DOHH2 (cell line): ENCODE data around the gene MARCHF3.

Source experiments
- EZH2phosphoT487 ChIP-seq: fragments of 200-600 bp; sonication (generic); IDR thresholded peaks from 2 replicates; pipeline ENCODE4 v1.6.1; 2017; ENCODE audit warnings: borderline replicate concordance, mild to moderate bottlenecking, antibody characterized with exemption, low read length, moderate library complexity, mixed read lengths
- TF ChIP-seq, protein P1 (sequence below): fragments of 200-600 bp; sonication (generic); IDR thresholded peaks from one replicate; pipeline ENCODE4 v1.5.1; 2014; ENCODE audit warnings: antibody characterized with exemption, mild to moderate bottlenecking, low read depth, low read length; ENCODE audit not compliant: poor library complexity, severe bottlenecking

DNA sequence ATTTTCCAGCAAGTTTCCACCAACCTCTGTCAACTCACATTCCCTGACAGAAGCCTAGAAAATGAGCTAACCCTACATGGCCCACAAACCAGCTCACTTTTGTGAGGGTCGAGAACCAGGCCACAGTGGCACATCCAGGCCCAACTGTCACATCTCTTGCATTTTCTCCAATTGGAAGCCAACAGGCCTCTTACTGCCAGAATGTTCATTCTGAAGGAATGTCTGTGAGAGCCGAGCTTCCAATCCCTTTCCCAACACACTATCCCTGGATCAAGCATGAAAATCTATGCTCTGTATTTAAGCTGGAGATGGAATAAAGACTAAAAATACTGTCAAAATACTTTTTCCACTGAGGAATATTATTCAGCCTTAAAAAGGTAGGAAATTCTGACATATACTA lies 20.0 kb downstream of the MARCHF3 start:
- TF ChIP-seq, protein P1, sequence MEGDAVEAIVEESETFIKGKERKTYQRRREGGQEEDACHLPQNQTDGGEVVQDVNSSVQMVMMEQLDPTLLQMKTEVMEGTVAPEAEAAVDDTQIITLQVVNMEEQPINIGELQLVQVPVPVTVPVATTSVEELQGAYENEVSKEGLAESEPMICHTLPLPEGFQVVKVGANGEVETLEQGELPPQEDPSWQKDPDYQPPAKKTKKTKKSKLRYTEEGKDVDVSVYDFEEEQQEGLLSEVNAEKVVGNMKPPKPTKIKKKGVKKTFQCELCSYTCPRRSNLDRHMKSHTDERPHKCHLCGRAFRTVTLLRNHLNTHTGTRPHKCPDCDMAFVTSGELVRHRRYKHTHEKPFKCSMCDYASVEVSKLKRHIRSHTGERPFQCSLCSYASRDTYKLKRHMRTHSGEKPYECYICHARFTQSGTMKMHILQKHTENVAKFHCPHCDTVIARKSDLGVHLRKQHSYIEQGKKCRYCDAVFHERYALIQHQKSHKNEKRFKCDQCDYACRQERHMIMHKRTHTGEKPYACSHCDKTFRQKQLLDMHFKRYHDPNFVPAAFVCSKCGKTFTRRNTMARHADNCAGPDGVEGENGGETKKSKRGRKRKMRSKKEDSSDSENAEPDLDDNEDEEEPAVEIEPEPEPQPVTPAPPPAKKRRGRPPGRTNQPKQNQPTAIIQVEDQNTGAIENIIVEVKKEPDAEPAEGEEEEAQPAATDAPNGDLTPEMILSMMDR, result no peak
- TF ChIP-seq EZH2phosphoT487, result no peak
